Endothelial cell (in vitro differentiated cells): Measurements from ENCODE around the gene CDYL2. TPM values are rescaled to one million over a fixed set of nuclear protein-coding genes. Genes with fewer than 3 reads are reported as not detected.

Experiments
- DNase-seq: peaks from one replicate; pipeline ENCODE4 v3.0.0; 2021; ENCODE audit warnings: low spot score
- H3K27ac Mint-ChIP-seq: one replicate; pipeline ENCODE4 v1.8.0; 2021; ENCODE audit warnings: mixed read lengths, inconsistent platforms; ENCODE audit not compliant: unreplicated experiment
- H3K27me3 Mint-ChIP-seq: one replicate; pipeline ENCODE4 v1.8.0; 2021; ENCODE audit warnings: mild to moderate bottlenecking, moderate library complexity, mixed read lengths, inconsistent platforms; ENCODE audit not compliant: unreplicated experiment
- H3K36me3 Mint-ChIP-seq: one replicate; pipeline ENCODE4 v1.8.0; 2021; ENCODE audit warnings: mild to moderate bottlenecking, low read depth, mixed read lengths, inconsistent platforms; ENCODE audit not compliant: unreplicated experiment
- H3K4me1 Mint-ChIP-seq: one replicate; pipeline ENCODE4 v1.8.0; 2021; ENCODE audit warnings: mild to moderate bottlenecking, mixed read lengths, inconsistent platforms; ENCODE audit not compliant: unreplicated experiment
- H3K4me3 Mint-ChIP-seq: one replicate; pipeline ENCODE4 v1.8.0; 2021; ENCODE audit warnings: mild to moderate bottlenecking, mixed read lengths, inconsistent platforms; ENCODE audit not compliant: unreplicated experiment
- H3K9me3 Mint-ChIP-seq: one replicate; pipeline ENCODE4 v1.8.0; 2021; ENCODE audit warnings: mixed read lengths, inconsistent platforms; ENCODE audit not compliant: unreplicated experiment
- CTCF ChIP-seq: fragments of 200-600 bp; sonication (generic); IDR thresholded peaks from one replicate; pipeline ENCODE4 v1.5.0; 2021; ENCODE audit warnings: antibody characterized with exemption; ENCODE audit not compliant: unreplicated experiment
- total RNA-seq: library from RNA; stranded (reverse); fragmentation: NEBNext Ultra II Directional; extraction: Animal tissue kit (Norgen Biotek cat#: 25700); gene quantifications from one replicate; pipeline ENCODE4 v1.2.1, GENCODE V29; 2021; ENCODE audit not compliant: unreplicated experiment

Gene CDYL2
- total RNA-seq, 1 donor from 2014 or later = 26.6 TPM

GRCh38 chr16:80587071-80587470 lies 217.3 kb downstream of the CDYL2 start:
- H3K27me3 Mint-ChIP-seq = no peaks in the 10 kb centered on the region
- no peaks in the 10 kb centered on the region for H3K9me3 Mint-ChIP-seq
- no peak overlapping the region for H3K27ac Mint-ChIP-seq
- H3K4me1 Mint-ChIP-seq = no peaks in the 10 kb centered on the region
- H3K36me3 Mint-ChIP-seq = no peaks in the 10 kb centered on the region
- no peak for TF ChIP-seq CTCF
- H3K4me3 Mint-ChIP-seq = no peak overlapping the region
- no peak for DNase-seq

GRCh38 chr16:80586476-80586875 lies 217.9 kb downstream of the CDYL2 start:
- no peak for DNase-seq
- no peaks in the 10 kb centered on the region for H3K4me1 Mint-ChIP-seq
- H3K4me3 Mint-ChIP-seq = no peak overlapping the region
- no peaks in the 10 kb centered on the region for H3K36me3 Mint-ChIP-seq
- no peaks in the 10 kb centered on the region for H3K27me3 Mint-ChIP-seq
- no peak for TF ChIP-seq CTCF
- no peak overlapping the region for H3K27ac Mint-ChIP-seq
- no peaks in the 10 kb centered on the region for H3K9me3 Mint-ChIP-seq

GRCh38 chr16:80585764-80586163 lies 218.6 kb downstream of the CDYL2 start:
- no peak for TF ChIP-seq CTCF
- no peak overlapping the region for H3K4me3 Mint-ChIP-seq
- H3K4me1 Mint-ChIP-seq = no peaks in the 10 kb centered on the region
- no peak overlapping the region for H3K27ac Mint-ChIP-seq
- no peaks in the 10 kb centered on the region for H3K9me3 Mint-ChIP-seq
- H3K36me3 Mint-ChIP-seq = no peaks in the 10 kb centered on the region
- peaks cover 2% of the 10 kb centered on the region for H3K27me3 Mint-ChIP-seq
- DNase-seq = no peak

GRCh38 chr16:80583466-80583865 lies 220.9 kb downstream of the CDYL2 start:
- no peak for DNase-seq
- Mint-ChIP-seq H3K9me3 (no peaks in the 10 kb centered on the region), H3K4me3 (no peak overlapping the region), H3K27ac (no peak overlapping the region), H3K4me1 (no peaks in the 10 kb centered on the region), H3K27me3 (peaks cover 2% of the 10 kb centered on the region), H3K36me3 (no peaks in the 10 kb centered on the region)
- no peak for TF ChIP-seq CTCF

- Mint-ChIP-seq H3K36me3 (no peaks in the 10 kb centered on the region), H3K4me3 (no peak overlapping the region), H3K27me3 (peaks cover 2% of the 10 kb centered on the region), H3K27ac (no peak overlapping the region), H3K9me3 (no peaks in the 10 kb centered on the region), H3K4me1 (no peaks in the 10 kb centered on the region)
- no peak for TF ChIP-seq CTCF
- no peak for DNase-seq
Measured at GRCh38 chr16:80580109-80580832, 224.1 kb downstream of the CDYL2 start.
